ENCODE results near the gene HNF1B. TPM values are rescaled to one million over a fixed set of nuclear protein-coding genes. Genes with fewer than 3 reads are reported as not detected.

HNF1B gene, protein sequence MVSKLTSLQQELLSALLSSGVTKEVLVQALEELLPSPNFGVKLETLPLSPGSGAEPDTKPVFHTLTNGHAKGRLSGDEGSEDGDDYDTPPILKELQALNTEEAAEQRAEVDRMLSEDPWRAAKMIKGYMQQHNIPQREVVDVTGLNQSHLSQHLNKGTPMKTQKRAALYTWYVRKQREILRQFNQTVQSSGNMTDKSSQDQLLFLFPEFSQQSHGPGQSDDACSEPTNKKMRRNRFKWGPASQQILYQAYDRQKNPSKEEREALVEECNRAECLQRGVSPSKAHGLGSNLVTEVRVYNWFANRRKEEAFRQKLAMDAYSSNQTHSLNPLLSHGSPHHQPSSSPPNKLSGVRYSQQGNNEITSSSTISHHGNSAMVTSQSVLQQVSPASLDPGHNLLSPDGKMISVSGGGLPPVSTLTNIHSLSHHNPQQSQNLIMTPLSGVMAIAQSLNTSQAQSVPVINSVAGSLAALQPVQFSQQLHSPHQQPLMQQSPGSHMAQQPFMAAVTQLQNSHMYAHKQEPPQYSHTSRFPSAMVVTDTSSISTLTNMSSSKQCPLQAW
- total RNA-seq: not detected

DNA sequence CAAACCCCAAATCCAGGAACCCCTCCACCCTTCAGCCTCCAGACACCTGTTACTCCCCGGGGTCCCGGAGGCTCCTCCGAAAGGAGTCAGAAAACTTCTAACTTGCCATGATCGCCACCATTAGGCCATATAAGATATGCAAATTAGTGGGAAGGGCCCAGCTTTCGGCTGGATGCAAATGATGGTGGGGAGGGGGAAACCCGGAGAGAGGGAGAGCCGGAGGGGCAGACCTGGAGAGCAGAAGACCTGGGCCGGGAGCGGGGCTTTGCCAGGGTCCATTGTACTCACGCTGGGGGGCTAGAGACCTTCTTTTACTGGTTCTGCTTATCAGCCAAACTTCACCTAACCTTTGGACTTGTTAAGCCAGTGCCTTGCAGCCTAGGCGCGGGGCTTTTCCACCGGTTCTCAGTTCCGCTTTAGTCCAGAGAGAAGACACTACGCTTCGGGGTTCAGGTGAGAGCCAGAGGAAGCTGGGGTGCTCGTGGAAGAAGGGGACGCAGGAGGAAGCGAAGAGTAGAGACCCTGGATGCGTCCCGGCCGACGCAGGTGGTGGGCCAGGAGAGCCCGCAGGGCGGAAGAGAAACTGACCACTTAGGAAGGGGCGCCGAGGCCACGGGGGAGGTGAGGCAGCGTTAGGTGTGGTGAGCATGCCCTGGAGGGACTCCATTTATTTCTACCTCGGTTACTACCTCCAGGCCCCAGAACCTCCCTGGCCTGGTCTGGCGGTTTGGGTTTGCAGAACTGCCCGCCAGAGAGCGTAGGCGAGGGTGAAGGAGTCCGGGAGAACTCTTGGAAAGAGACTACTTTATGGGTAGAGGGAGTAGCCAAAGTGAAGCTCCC lies at the start of gene HNF1B:
Gene HNF1B (minus strand): TSS at position 99 of the 840 bp plus-strand sequence. CDS start 175 bp downstream, outside the sequence.

DNA sequence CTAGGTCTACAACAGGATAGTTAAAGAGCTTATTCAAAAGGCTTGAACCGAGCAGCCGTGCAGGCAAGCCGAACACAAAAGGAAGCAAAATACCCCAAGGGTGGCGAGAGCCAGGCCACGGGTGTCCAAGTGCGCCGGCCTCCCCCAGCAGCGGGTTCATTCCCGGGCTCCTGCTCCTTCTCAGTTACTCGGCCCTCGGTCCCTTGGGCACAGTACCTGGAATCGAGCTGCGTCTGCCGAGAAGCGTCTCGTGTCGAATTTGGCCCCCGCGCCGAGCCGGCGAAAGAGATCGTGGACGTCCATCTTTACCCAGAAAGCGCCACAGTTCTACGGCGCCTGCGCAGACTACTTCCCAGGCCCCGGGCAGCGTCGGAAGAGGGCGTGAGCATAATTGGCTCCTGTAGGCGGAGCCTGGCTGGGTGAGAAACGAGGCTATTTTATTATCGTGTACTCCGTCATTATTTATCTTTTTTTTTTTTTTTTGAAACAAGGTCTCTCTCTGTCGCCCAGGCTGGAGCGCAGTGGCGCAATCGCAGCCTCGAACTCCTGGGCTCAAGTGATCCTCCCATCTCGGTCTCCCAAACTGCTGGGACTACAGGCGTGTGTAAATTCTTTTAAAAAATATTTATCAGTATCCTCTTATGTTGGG lies 101.6 kb downstream of the HNF1B start, which contains the start of gene DDX52:
Gene DDX52 (minus strand): TSS at position 329 of the 649 bp plus-strand sequence. CDS start 26 bp downstream, at position 303.

Other genes with a start within 250 kb of the HNF1B start
- 47.7 TPM for gene SYNRG, start 135.6 kb downstream of the HNF1B start, total RNA-seq
- gene DDX52, start 101.6 kb downstream of the HNF1B start, total RNA-seq: 33.7 TPM
- not detected for gene TBC1D3K, start 179.4 kb upstream of the HNF1B start, total RNA-seq
- gene TBC1D3L, start 244.0 kb upstream of the HNF1B start, total RNA-seq: 4.6 TPM